Adrenal gland (tissue), 12 donors: ENCODE measurements around the gene MT1A. TPM values are rescaled to one million over a fixed set of nuclear protein-coding genes. Genes with fewer than 3 reads are reported as not detected.
A peak's percentile ranks its signal among the peaks of the same experiment; 100 is the strongest.

Source experiments
- DNase-seq, 7 donors: peaks; one replicate each; pipeline ENCODE4 v3.0.0-alpha.2; 2019 to 2020
- H3K27ac ChIP-seq, 5 donors: fragments of 200-600 bp; sonication (generic) in 4 of 5; 1 replicate in 3 of 5; 2 replicates in 2 of 5; pipeline versions ENCODE4 v1.5.1 to v1.8.0; 2016 to 2020; ENCODE audit warnings: mild to moderate bottlenecking in 1 of 5
- H3K27me3 ChIP-seq: fragments of 200-600 bp; 2 replicates; pipeline ENCODE4 v1.8.0; 2021
- H3K36me3 ChIP-seq, 2 donors: fragments of 200-600 bp; replicated peaks in 1 of 2; 1 replicate in 1 of 2; 2 replicates in 1 of 2; pipeline versions ENCODE4 v1.5.1 to v1.8.0; 2018 to 2022
- H3K4me1 ChIP-seq, 2 donors: fragments of 200-600 bp; replicated peaks in 1 of 2; 1 replicate in 1 of 2; 2 replicates in 1 of 2; pipeline versions ENCODE4 v1.5.1 to v1.8.0; 2018 to 2021
- H3K4me3 ChIP-seq, 4 donors: fragments of 200-600 bp; sonication (generic) in 3 of 4; one replicate each; pipeline ENCODE4 v1.5.1; 2016 to 2018
- H3K9me3 ChIP-seq, 3 donors: fragments of 200-600 bp; sonication (generic) in 1 of 3; replicated peaks in 1 of 3; 1 replicate in 2 of 3; 2 replicates in 1 of 3; pipeline versions ENCODE4 v1.5.1 to v1.8.0; 2016 to 2021
- POLR2A ChIP-seq, 2 donors: fragments of 450-650 bp; IDR thresholded peaks; one replicate each; pipeline ENCODE4 v1.6.1; 2017; ENCODE audit warnings: antibody characterized with exemption in 2 of 2, mild to moderate bottlenecking in 2 of 2, moderate library complexity in 1 of 2
- WGBS, 4 donors: extraction: QIAGEN DNeasy Blood & Tissue Kit in 2 of 4; methylation state at CpG; one replicate each; pipeline versions ENCODE4 v1.1.5 to v1.1.7; 2013 to 2017; 5-methylcytosine and 5-hydroxymethylcytosine counted together
- intact Hi-C, 2 donors: fragments of 100-400 bp; cut with DNase I; formaldehyde crosslinking; loops; one replicate each; pipeline versions ENCODE4 v1.14.1 to v1.15.0; 2022 to 2023
- polyA plus RNA-seq, 3 donors: library from polyadenylated mRNA; stranded (reverse); fragments of 200-250 nt in 2 of 3; fragments of 350-450 nt in 1 of 3; fragmentation: Illumina TruSeq in 1 of 3; extraction: RNeasy Lipid Tissue Mini Kit (QIAGEN cat#74804) in 1 of 3; gene quantifications; one replicate each; pipeline ENCODE4 v1.2.3, GENCODE V29; 2013 to 2014
- total RNA-seq, 9 donors: library from RNA; depleted of rRNA in 4 of 9; stranded (reverse); fragments of >200 nt in 4 of 9; fragments of 120-200 nt in 1 of 9; fragmentation: NEBNext Ultra II Directional in 1 of 9; extraction: Animal tissue kit (Norgen Biotek cat#: 25700) in 1 of 9; gene quantifications; one replicate each; pipeline versions ENCODE4 v1.1.0 to v1.2.4, GENCODE V29; 2013 to 2023
- TF ChIP-seq, protein P1 (sequence below), 6 experiments: fragments of 450-650 bp in 4 of 6; fragments of 200-600 bp in 2 of 6; sonication (generic) in 1 of 6; IDR thresholded peaks; 1 replicate in 5 of 6; 2 replicates in 1 of 6; pipeline versions ENCODE4 v1.5.1 to v1.8.0; 2016 to 2021; ENCODE audit warnings: antibody characterized with exemption in 6 of 6, mild to moderate bottlenecking in 2 of 6, moderate library complexity in 1 of 6
- donor health status: healthy with polysubstance abuse.
- donor health status: Bipolar disorder and iron deficiency.
- donor health status: DM: yes; HTN: yes; CAD: no.
- donor health status: DM: no; HTN: no; CAD: no.
- donor health status: DM: no; HTN: no; CAD: no.
- donor health status: DM: yes; HTN: yes; CAD: no.

MT1A gene
- total and polyA plus RNA-seq, 12 donors = 6.9 to 273 (median 19.4) TPM; not detected in 1

DNA sequence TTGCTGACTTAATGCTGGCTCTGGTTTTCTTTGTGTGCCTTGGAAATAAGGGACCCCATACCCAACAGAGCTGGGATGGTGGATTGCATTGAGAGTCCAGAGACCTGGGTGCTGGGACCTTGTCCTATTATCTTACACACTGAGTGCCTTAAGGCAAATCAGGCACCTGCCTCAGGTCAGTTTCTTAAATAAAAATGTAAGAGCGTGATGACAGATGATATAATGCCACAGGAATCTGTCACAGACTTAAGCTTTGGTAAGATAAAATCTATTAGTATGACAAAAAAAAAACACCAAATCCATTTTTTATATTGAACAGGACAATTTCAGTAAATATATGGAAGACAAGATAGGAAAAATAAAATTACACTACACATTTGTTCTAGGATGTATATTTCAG lies 1.6 kb downstream of the MT1A start:
- 76 to 88% (median 87%) methylated on average over 1 of the region's 1 CpG for WGBS, 4 donors
- peaks cover 5% of the 10 kb centered on the region for H3K27me3 ChIP-seq
- peaks cover 0 to 10% of the 10 kb centered on the region in 2 donors for H3K4me1 ChIP-seq
- intact Hi-C loops = no loop called here
- no peak for DNase-seq
- no peaks in the 10 kb centered on the region for H3K9me3 ChIP-seq
- no peak overlapping the region for H3K4me3 ChIP-seq
- H3K27ac ChIP-seq = no peak overlapping the region
- TF ChIP-seq POLR2A (IDR thresholded peaks at IDR 0.05) = no peak
- TF ChIP-seq, protein P1, sequence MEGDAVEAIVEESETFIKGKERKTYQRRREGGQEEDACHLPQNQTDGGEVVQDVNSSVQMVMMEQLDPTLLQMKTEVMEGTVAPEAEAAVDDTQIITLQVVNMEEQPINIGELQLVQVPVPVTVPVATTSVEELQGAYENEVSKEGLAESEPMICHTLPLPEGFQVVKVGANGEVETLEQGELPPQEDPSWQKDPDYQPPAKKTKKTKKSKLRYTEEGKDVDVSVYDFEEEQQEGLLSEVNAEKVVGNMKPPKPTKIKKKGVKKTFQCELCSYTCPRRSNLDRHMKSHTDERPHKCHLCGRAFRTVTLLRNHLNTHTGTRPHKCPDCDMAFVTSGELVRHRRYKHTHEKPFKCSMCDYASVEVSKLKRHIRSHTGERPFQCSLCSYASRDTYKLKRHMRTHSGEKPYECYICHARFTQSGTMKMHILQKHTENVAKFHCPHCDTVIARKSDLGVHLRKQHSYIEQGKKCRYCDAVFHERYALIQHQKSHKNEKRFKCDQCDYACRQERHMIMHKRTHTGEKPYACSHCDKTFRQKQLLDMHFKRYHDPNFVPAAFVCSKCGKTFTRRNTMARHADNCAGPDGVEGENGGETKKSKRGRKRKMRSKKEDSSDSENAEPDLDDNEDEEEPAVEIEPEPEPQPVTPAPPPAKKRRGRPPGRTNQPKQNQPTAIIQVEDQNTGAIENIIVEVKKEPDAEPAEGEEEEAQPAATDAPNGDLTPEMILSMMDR (IDR thresholded peaks at IDR 0.05) = no peak
- no peaks in the 10 kb centered on the region for H3K36me3 ChIP-seq

GRCh38 chr16:56641166-56641565 lies 2.7 kb downstream of the MT1A start:
- TF ChIP-seq, protein P1 (IDR thresholded peaks at IDR 0.05) = no peak
- TF ChIP-seq POLR2A (IDR thresholded peaks at IDR 0.05) = no peak
- intact Hi-C loops = no loop called here
- Histone ChIP-seq H3K4me3 (no peak overlapping the region), H3K9me3 (no peaks in the 10 kb centered on the region), H3K27ac (peak overlapping the region in 1 of 5 donors; percentile 5), H3K36me3 (no peaks in the 10 kb centered on the region), H3K4me1 (peaks cover 0 to 4% of the 10 kb centered on the region in 2 donors), H3K27me3 (no peaks in the 10 kb centered on the region)
- 66 to 80% (median 73%) methylated on average over 2 of the region's 2 CpGs for whole genome bisulfite sequencing, 4 donors
- peak in 6 of 7 donors; percentile 67 to 88 (median 72) for DNase-seq

- TF ChIP-seq, protein P1 (IDR thresholded peaks at IDR 0.05) = peak in 2 of 6 experiments; percentile 10 to 20
- TF ChIP-seq POLR2A (IDR thresholded peaks at IDR 0.05) = no peak
- H3K27me3 ChIP-seq = no peaks in the 10 kb centered on the region
- no peaks in the 10 kb centered on the region for H3K9me3 ChIP-seq
- no peak overlapping the region for H3K27ac ChIP-seq
- H3K4me3 ChIP-seq = peak overlapping the region in 1 of 4 donors; percentile 40
- no peaks in the 10 kb centered on the region for H3K36me3 ChIP-seq
- intact Hi-C loops = no loop called here
- DNase-seq = peak in 5 of 7 donors; percentile 31 to 57 (median 50)
- WGBS, 4 donors = 38 to 53% (median 45%) methylated on average over 12 to 42 of the region's 42 CpGs
- H3K4me1 ChIP-seq = peaks cover 0 to 11% of the 10 kb centered on the region in 2 donors
Measured at GRCh38 chr16:56643080-56643778, 4.8 kb downstream of the MT1A start.

DNA sequence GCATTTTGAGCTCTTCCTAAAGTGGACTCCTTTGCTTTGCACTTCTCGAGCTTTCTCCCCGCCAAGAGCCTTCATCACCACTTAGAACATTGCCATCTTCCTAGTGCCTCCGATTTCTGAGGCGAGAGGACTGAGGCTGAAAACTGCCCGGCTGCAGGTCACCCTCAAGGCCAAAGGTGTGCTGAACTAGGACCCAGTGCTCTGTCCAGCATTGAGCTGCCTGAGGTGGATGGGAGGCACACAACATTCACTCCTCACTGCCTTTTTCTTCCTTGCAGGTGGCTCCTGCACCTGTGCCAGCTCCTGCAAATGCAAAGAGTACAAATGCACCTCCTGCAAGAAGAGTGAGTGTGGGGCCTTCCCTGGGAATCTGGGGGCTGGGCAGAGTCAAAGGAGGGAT lies 5.4 kb downstream of the MT1A start:
- intact Hi-C loops = no loop called here
- Histone ChIP-seq H3K27me3 (no peaks in the 10 kb centered on the region), H3K4me3 (no peak overlapping the region)

More for the DNA sequence above, 5.4 kb downstream of the MT1A start:
- 61 to 76% (median 68%) methylated on average over 4 to 5 of the region's 5 CpGs for WGBS, 4 donors
- DNase-seq = no peak
- Histone ChIP-seq H3K36me3 (no peaks in the 10 kb centered on the region), H3K4me1 (peaks cover 0 to 8% of the 10 kb centered on the region in 2 donors), H3K27ac (no peak overlapping the region), H3K9me3 (no peaks in the 10 kb centered on the region)
- no peak for TF ChIP-seq POLR2A (IDR thresholded peaks at IDR 0.05)
- TF ChIP-seq, protein P1 (IDR thresholded peaks at IDR 0.05) = no peak
